A549 (cell line): Measurements from ENCODE around the gene SLC48A1.

Source experiments
- BHLHE40 ChIP-seq: IDR thresholded peaks from 2 replicates; pipeline ENCODE4 v1.6.1; 2012; ENCODE audit warnings: low read depth, low read length, inconsistent platforms
- CTCF ChIP-seq: fragments of >200 bp; sonication (Bioruptor Twin); formaldehyde crosslinking; IDR thresholded peaks from 3 replicates; pipeline ENCODE4 v1.5.1; 2016
- MAZ ChIP-seq: fragments of 150-350 bp; IDR thresholded peaks from 2 replicates; pipeline ENCODE4 v1.6.1; 2014; ENCODE audit warnings: antibody characterized with exemption, low read depth, low read length, borderline replicate concordance
- POLR2A ChIP-seq: IDR thresholded peaks from 2 replicates; pipeline ENCODE4 v1.6.1; 2012; ENCODE audit warnings: mild to moderate bottlenecking, low read length
- RCOR1 ChIP-seq: fragments of 150-350 bp; IDR thresholded peaks from 2 replicates; pipeline ENCODE4 v1.6.1; 2014; ENCODE audit warnings: antibody characterized with exemption, low read length, low read depth
- SREBF2 ChIP-seq: fragments of 450-650 bp; IDR thresholded peaks from 2 replicates; pipeline ENCODE4 v1.6.1; 2014; ENCODE audit warnings: mild to moderate bottlenecking, moderate library complexity
- TF ChIP-seq, protein P1 (sequence below): fragments of 200-600 bp; sonication (generic); IDR thresholded peaks from 2 replicates; pipeline ENCODE4 v1.6.1; 2016; ENCODE audit warnings: antibody characterized with exemption, mild to moderate bottlenecking, moderate library complexity

DNA sequence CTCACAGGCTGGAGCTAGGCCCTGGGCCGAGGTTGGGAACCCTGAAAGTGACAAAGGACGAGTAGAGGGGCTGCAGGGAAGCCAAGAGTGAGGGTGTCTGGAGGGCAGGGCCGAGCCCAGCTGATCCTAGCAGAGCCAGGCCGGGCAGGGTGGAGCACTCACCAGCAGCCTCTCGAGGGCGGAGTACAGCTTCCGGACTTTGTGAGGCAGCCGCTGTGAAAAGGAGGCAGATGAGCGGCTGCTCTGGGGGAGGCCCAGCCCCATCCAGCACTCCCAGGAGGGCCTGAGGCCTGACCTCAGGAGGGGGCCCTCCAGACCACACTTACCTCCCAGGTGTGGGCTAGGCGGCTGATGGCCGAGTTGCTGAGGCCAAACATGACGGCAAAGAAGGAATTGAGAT, 33.1 kb upstream of the SLC48A1 start:
- TF ChIP-seq CTCF (no peak), POLR2A (no peak), BHLHE40 (no peak), RCOR1 (no peak), MAZ (no peak), SREBF2 (no peak)
- TF ChIP-seq, protein P1, sequence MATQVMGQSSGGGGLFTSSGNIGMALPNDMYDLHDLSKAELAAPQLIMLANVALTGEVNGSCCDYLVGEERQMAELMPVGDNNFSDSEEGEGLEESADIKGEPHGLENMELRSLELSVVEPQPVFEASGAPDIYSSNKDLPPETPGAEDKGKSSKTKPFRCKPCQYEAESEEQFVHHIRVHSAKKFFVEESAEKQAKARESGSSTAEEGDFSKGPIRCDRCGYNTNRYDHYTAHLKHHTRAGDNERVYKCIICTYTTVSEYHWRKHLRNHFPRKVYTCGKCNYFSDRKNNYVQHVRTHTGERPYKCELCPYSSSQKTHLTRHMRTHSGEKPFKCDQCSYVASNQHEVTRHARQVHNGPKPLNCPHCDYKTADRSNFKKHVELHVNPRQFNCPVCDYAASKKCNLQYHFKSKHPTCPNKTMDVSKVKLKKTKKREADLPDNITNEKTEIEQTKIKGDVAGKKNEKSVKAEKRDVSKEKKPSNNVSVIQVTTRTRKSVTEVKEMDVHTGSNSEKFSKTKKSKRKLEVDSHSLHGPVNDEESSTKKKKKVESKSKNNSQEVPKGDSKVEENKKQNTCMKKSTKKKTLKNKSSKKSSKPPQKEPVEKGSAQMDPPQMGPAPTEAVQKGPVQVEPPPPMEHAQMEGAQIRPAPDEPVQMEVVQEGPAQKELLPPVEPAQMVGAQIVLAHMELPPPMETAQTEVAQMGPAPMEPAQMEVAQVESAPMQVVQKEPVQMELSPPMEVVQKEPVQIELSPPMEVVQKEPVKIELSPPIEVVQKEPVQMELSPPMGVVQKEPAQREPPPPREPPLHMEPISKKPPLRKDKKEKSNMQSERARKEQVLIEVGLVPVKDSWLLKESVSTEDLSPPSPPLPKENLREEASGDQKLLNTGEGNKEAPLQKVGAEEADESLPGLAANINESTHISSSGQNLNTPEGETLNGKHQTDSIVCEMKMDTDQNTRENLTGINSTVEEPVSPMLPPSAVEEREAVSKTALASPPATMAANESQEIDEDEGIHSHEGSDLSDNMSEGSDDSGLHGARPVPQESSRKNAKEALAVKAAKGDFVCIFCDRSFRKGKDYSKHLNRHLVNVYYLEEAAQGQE = no peak
